Endothelial cell of umbilical vein (primary cell): ENCODE data around the gene AQP2. TPM values are rescaled to one million over a fixed set of nuclear protein-coding genes. Genes with fewer than 3 reads are reported as not detected.

Source experiments
- BruUV-seq: library from RNA; stranded (reverse); fragments of 400-500 nt; replicated peaks from 2 replicates; lab custom pipeline; 2021; lab: Mats Ljungman, UMichigan
- CTCF ChIA-PET: fragments of 300-600, 350-600 bp; sonication (Branson Sonifier 250); formaldehyde crosslinking; loops from one replicate; lab custom pipeline; 2021; ENCODE audit warnings: antibody characterized with exemption, inconsistent platforms; lab: Charles Lee
- POLR2A ChIA-PET: fragments of 300-600, 350-600 bp; sonication (Branson Sonifier 250); formaldehyde crosslinking; loops from one replicate; lab custom pipeline; 2021; ENCODE audit warnings: antibody characterized with exemption, inconsistent platforms; lab: Charles Lee
- DNase-seq: peaks from one replicate; pipeline ENCODE4 v3.0.0-alpha.2; 2011; ENCODE audit warnings: low read depth, low spot score
- FAIRE-seq: peaks from 2 replicates; lab custom pipeline; 2011; peaks lifted over from hg19 to GRCh38; lab: Jason Lieb, UNC
- H2AFZ ChIP-seq: 2 replicates; pipeline ENCODE4 v1.6.0; 2012; ENCODE audit warnings: low read depth, low read length, control low read depth, inconsistent platforms
- H3K27ac ChIP-seq: 2 replicates; pipeline ENCODE4 v1.5.1; 2011; ENCODE audit warnings: low read depth, mild to moderate bottlenecking, control low read depth, low read length, moderate library complexity; ENCODE audit not compliant: insufficient read depth
- H3K27me3 ChIP-seq, 2 experiments: 2 replicates each; pipeline versions ENCODE4 v1.6.0 to v1.6.1; 2011; ENCODE audit warnings: low read length in 2 of 2, mixed read lengths in 1 of 2; ENCODE audit not compliant: control insufficient read depth in 2 of 2, insufficient read depth in 2 of 2
- H3K36me3 ChIP-seq, 2 experiments: 2 replicates in 1 of 2; 3 replicates in 1 of 2; pipeline ENCODE4 v1.5.1; 2011; ENCODE audit warnings: low read length in 2 of 2, mild to moderate bottlenecking in 1 of 2, moderate library complexity in 1 of 2; ENCODE audit not compliant: control insufficient read depth in 2 of 2, insufficient read depth in 2 of 2; ENCODE audit errors: extremely low read depth in 1 of 2
- H3K4me1 ChIP-seq: 3 replicates; pipeline ENCODE4 v1.5.1; 2011; ENCODE audit warnings: mild to moderate bottlenecking, low read length; ENCODE audit not compliant: control insufficient read depth, insufficient read depth; ENCODE audit errors: extremely low read depth
- H3K4me2 ChIP-seq: 2 replicates; pipeline ENCODE4 v1.6.1; 2011; ENCODE audit warnings: low read length, control low read depth, mixed read lengths; ENCODE audit not compliant: insufficient read depth
- H3K4me3 ChIP-seq, 3 experiments: fragments of 200-600 bp in 1 of 3; sonication (generic), shearing (Covaris generic) in 1 of 3; replicated peaks in 1 of 3; 2 replicates each; pipeline ENCODE4 v1.5.1; 2011 to 2016; ENCODE audit warnings: control low read depth in 3 of 3, low read length in 3 of 3, mild to moderate bottlenecking in 2 of 3, inconsistent platforms in 1 of 3, low read depth in 1 of 3, moderate library complexity in 1 of 3; ENCODE audit not compliant: insufficient read depth in 1 of 3
- H3K79me2 ChIP-seq: 2 replicates; pipeline ENCODE4 v1.6.0; 2012; ENCODE audit warnings: low read length, inconsistent platforms; ENCODE audit not compliant: control insufficient read depth, insufficient read depth
- H3K9ac ChIP-seq: replicated peaks from 2 replicates; pipeline ENCODE3; 2011; ENCODE audit warnings: low read length, control low read depth; ENCODE audit not compliant: insufficient read depth; ENCODE audit errors: extremely low read depth
- H3K9me1 ChIP-seq: replicated peaks from 3 replicates; pipeline ENCODE4 v1.6.0; 2011; ENCODE audit warnings: mild to moderate bottlenecking, low read length; ENCODE audit not compliant: control insufficient read depth, insufficient read depth; ENCODE audit errors: extremely low read depth
- H3K9me3 ChIP-seq: replicated peaks from 2 replicates; pipeline ENCODE4 v1.5.1; 2012; ENCODE audit warnings: low read length, inconsistent platforms; ENCODE audit not compliant: control insufficient read depth, insufficient read depth
- H4K20me1 ChIP-seq: replicated peaks from 2 replicates; pipeline ENCODE3; 2011; ENCODE audit warnings: mild to moderate bottlenecking, low read length; ENCODE audit not compliant: control insufficient read depth, insufficient read depth; ENCODE audit errors: extremely low read depth
- GATA2 ChIP-seq: IDR thresholded peaks from 2 replicates; pipeline ENCODE4 v1.7.0; 2011; ENCODE audit warnings: low read depth, mild to moderate bottlenecking, moderate library complexity, mixed read lengths, low read length; ENCODE audit not compliant: insufficient read length, insufficient read depth
- JUN ChIP-seq: IDR thresholded peaks from 2 replicates; pipeline ENCODE4 v1.6.1; 2011; ENCODE audit warnings: borderline replicate concordance, low read depth; ENCODE audit not compliant: insufficient read length, insufficient read depth
- POLR2A ChIP-seq: IDR thresholded peaks from 2 replicates; pipeline ENCODE4 v1.6.1; 2012; ENCODE audit warnings: low read depth, mild to moderate bottlenecking, control low read depth, low read length
- POLR2AphosphoS5 ChIP-seq: IDR thresholded peaks from 2 replicates; pipeline ENCODE4 v1.6.1; 2012; ENCODE audit warnings: low read depth, mild to moderate bottlenecking, control low read depth, low read length, moderate library complexity; ENCODE audit not compliant: insufficient read depth
- dilution Hi-C: fragments of 300-500 bp; cut with MboI; formaldehyde crosslinking; loops from one replicate; pipeline ENCODE4 v1.15.0; 2019; ENCODE audit warnings: low sequenced_read_pairs; ENCODE audit not compliant: extremely low pct_ligation_motif_present
- intact Hi-C: fragments of 100-400 bp; cut with micrococcal nuclease; formaldehyde crosslinking; loops from one replicate; pipeline ENCODE4 v1.10.0; 2022
- polyA plus RNA-seq, 4 experiments: library from polyadenylated mRNA; depleted of rRNA in 3 of 4; stranded (reverse) in 3 of 4; unstranded in 1 of 4; fragments of >200 nt; gene quantifications; 2 replicates each; pipeline versions ENCODE4 v1.2.1 to v1.2.3, GENCODE V29; 2011 to 2012; ENCODE audit warnings: missing spikeins in 1 of 4
- total RNA-seq: library from RNA; stranded (reverse); gene quantifications from 2 replicates; pipeline ENCODE4 v1.2.3, GENCODE V29; 2021
- TF ChIP-seq, protein P1 (sequence below), 2 donors: IDR thresholded peaks; 1 replicate in 1 of 2; 2 replicates in 1 of 2; pipeline ENCODE4 v1.5.1; 2011; ENCODE audit warnings: low read length in 2 of 2, mild to moderate bottlenecking in 2 of 2, moderate library complexity in 2 of 2, control low read depth in 1 of 2, inconsistent platforms in 1 of 2, low read depth in 1 of 2; ENCODE audit not compliant: insufficient read depth in 1 of 2; ENCODE audit errors: extremely low read depth in 1 of 2
- TF ChIP-seq, protein P2 (sequence below): IDR thresholded peaks from 2 replicates; pipeline ENCODE4 v1.6.1; 2011; ENCODE audit not compliant: insufficient read depth, insufficient read length

The AQP2 gene
- total and polyA plus RNA-seq, 2 donors (not counting 3 experiments of a cell fraction or from before 2014, with no cell fraction given) = not detected

- Histone ChIP-seq H3K4me3 (no peak overlapping the region), H3K9me1 (no peaks in the 10 kb centered on the region), H3K79me2 (no peaks in the 10 kb centered on the region), H2AFZ (no peak overlapping the region), H3K27me3 (no peaks in the 10 kb centered on the region), H3K36me3 (no peaks in the 10 kb centered on the region), H3K9me3 (no peaks in the 10 kb centered on the region), H3K9ac (no peak overlapping the region), H3K4me2 (no peak overlapping the region), H3K4me1 (peaks cover 16% of the 10 kb centered on the region), H4K20me1 (no peaks in the 10 kb centered on the region), H3K27ac (no peak overlapping the region)
- DNase-seq (no peak), FAIRE-seq (no peak)
- TF ChIP-seq, protein P1, sequence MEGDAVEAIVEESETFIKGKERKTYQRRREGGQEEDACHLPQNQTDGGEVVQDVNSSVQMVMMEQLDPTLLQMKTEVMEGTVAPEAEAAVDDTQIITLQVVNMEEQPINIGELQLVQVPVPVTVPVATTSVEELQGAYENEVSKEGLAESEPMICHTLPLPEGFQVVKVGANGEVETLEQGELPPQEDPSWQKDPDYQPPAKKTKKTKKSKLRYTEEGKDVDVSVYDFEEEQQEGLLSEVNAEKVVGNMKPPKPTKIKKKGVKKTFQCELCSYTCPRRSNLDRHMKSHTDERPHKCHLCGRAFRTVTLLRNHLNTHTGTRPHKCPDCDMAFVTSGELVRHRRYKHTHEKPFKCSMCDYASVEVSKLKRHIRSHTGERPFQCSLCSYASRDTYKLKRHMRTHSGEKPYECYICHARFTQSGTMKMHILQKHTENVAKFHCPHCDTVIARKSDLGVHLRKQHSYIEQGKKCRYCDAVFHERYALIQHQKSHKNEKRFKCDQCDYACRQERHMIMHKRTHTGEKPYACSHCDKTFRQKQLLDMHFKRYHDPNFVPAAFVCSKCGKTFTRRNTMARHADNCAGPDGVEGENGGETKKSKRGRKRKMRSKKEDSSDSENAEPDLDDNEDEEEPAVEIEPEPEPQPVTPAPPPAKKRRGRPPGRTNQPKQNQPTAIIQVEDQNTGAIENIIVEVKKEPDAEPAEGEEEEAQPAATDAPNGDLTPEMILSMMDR (IDR thresholded peaks at IDR 0.05; ENCODE audit: extremely low read depth in 1 of 2, insufficient read depth in 1 of 2, low read depth in 1 of 2, low read length in 2 of 2) = no peak
- TF ChIP-seq JUN = no peak
- no peak for TF ChIP-seq POLR2A
- TF ChIP-seq, protein P2, sequence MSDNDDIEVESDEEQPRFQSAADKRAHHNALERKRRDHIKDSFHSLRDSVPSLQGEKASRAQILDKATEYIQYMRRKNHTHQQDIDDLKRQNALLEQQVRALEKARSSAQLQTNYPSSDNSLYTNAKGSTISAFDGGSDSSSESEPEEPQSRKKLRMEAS = no peak
- TF ChIP-seq GATA2 = no peak
- no peak for TF ChIP-seq POLR2AphosphoS5
- no TSS peak for BruUV-seq
- intact Hi-C loops (no loop called here), dilution Hi-C loops (no loop called here)
- ChIA-PET CTCF (interaction anchor here (1.4 to 1.9 kb wide), 2 partner anchors 29 to 44 kb away, joined by 5 to 10 read pairs; no protein-coding TSS in a partner anchor), POLR2A (no interaction called here)
Measured at GRCh38 chr12:49916129-49916919, 34.2 kb upstream of the AQP2 start.
